Adrenal gland (tissue), 5 donors: ENCODE measurements around the gene SEMA7A.

Experiments used
- POLR2A ChIP-seq, 2 donors: fragments of 450-650 bp; IDR thresholded peaks; one replicate each; pipeline ENCODE4 v1.6.1; 2017; ENCODE audit warnings: antibody characterized with exemption in 2 of 2, mild to moderate bottlenecking in 2 of 2, moderate library complexity in 1 of 2
- TF ChIP-seq, protein P1 (sequence below), 6 experiments: fragments of 450-650 bp in 4 of 6; fragments of 200-600 bp in 2 of 6; sonication (generic) in 1 of 6; IDR thresholded peaks; 1 replicate in 5 of 6; 2 replicates in 1 of 6; pipeline versions ENCODE4 v1.5.1 to v1.8.0; 2016 to 2021; ENCODE audit warnings: antibody characterized with exemption in 6 of 6, mild to moderate bottlenecking in 2 of 6, moderate library complexity in 1 of 6
- donor health status: DM: no; HTN: no; CAD: no.

DNA sequence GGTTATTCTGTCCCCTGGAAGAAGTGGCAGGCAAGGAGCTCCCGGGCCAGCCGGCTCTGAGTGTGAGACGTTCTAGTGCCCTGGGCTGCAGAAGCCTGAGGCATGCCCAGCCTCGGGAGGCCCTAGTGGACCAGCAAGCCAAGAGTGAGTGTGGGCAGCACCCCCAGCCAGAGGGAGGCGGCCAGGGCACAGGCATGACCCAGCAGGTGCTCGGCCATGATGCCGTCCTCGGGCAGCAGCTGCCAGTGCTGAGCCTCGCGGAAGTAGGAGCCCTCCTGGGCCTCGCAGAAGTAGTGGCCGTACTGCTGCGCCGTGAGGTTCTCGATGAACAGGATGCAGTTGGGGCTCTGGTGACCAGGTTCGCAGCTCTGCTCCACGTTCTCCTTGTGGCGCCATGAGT lies 23.3 kb downstream of the SEMA7A start:
- no peak for TF ChIP-seq POLR2A (IDR thresholded peaks at IDR 0.05)
- TF ChIP-seq, protein P1, sequence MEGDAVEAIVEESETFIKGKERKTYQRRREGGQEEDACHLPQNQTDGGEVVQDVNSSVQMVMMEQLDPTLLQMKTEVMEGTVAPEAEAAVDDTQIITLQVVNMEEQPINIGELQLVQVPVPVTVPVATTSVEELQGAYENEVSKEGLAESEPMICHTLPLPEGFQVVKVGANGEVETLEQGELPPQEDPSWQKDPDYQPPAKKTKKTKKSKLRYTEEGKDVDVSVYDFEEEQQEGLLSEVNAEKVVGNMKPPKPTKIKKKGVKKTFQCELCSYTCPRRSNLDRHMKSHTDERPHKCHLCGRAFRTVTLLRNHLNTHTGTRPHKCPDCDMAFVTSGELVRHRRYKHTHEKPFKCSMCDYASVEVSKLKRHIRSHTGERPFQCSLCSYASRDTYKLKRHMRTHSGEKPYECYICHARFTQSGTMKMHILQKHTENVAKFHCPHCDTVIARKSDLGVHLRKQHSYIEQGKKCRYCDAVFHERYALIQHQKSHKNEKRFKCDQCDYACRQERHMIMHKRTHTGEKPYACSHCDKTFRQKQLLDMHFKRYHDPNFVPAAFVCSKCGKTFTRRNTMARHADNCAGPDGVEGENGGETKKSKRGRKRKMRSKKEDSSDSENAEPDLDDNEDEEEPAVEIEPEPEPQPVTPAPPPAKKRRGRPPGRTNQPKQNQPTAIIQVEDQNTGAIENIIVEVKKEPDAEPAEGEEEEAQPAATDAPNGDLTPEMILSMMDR (IDR thresholded peaks at IDR 0.05) = no peak
